GM18870 (cell line): Measurements from ENCODE around the gene STK4.
"Not testable (repeated sequence)": the region's sequence is repeated elsewhere in the genome, so short reads cannot be mapped to it uniquely, and the experiment has no call there.

Source experiments
- ATAC-seq: cut with Tn5 transposase; IDR thresholded peaks from one replicate; pipeline ENCODE4 v1.9.1; 2021; ENCODE audit warnings: moderate library complexity; ENCODE audit not compliant: unreplicated experiment

The STK4 gene

GRCh38 chr20:45021631-45022030, 55.3 kb downstream of the STK4 start:
- no peak for ATAC-seq

GRCh38 chr20:45023140-45023539, 56.8 kb downstream of the STK4 start:
- ATAC-seq, result not testable (repeated sequence)

GRCh38 chr20:45028424-45029136, 62.3 kb downstream of the STK4 start:
- ATAC-seq, result no peak

- ATAC-seq, result no peak
Observed at GRCh38 chr20:45029884-45030283, 63.6 kb downstream of the STK4 start.

GRCh38 chr20:45032276-45032675, 66.0 kb downstream of the STK4 start:
- no peak for ATAC-seq

GRCh38 chr20:45032781-45033180, 66.5 kb downstream of the STK4 start:
- ATAC-seq, result no peak

GRCh38 chr20:45034436-45034835, 68.1 kb downstream of the STK4 start:
- no peak for ATAC-seq

GRCh38 chr20:45036044-45036755, 69.9 kb downstream of the STK4 start:
- ATAC-seq, result no peak

GRCh38 chr20:45037050-45037449, 70.7 kb downstream of the STK4 start:
- no peak for ATAC-seq

GRCh38 chr20:45037635-45038034, 71.3 kb downstream of the STK4 start:
- ATAC-seq, result no peak

- no peak for ATAC-seq
Observed at GRCh38 chr20:45038745-45039474, 72.6 kb downstream of the STK4 start.

GRCh38 chr20:45039475-45039820, 73.1 kb downstream of the STK4 start:
- ATAC-seq, result no peak

- no peak for ATAC-seq
Observed at GRCh38 chr20:45041464-45042337, 75.4 kb downstream of the STK4 start.

GRCh38 chr20:45042978-45043377, 76.7 kb downstream of the STK4 start:
- no peak for ATAC-seq

GRCh38 chr20:45044084-45044573, 77.8 kb downstream of the STK4 start:
- ATAC-seq, result no peak

- ATAC-seq, result no peak
Observed at GRCh38 chr20:45044601-45045000, 78.3 kb downstream of the STK4 start.

- no peak for ATAC-seq
Observed at GRCh38 chr20:45047581-45048119, 81.3 kb downstream of the STK4 start.

GRCh38 chr20:45049438-45049837, 83.1 kb downstream of the STK4 start:
- no peak for ATAC-seq

GRCh38 chr20:45049904-45050471, 83.7 kb downstream of the STK4 start:
- no peak for ATAC-seq
